Colon (tissue), 2 donors: Measurements from ENCODE around the gene AEBP2.

ENCODE experiments used
- FAIRE-seq: peaks from 2 replicates; lab custom pipeline; 2012; peaks lifted over from hg19 to GRCh38; lab: Jason Lieb, UNC
- donor health status: control.
- donor health status: control.

AEBP2 gene

DNA sequence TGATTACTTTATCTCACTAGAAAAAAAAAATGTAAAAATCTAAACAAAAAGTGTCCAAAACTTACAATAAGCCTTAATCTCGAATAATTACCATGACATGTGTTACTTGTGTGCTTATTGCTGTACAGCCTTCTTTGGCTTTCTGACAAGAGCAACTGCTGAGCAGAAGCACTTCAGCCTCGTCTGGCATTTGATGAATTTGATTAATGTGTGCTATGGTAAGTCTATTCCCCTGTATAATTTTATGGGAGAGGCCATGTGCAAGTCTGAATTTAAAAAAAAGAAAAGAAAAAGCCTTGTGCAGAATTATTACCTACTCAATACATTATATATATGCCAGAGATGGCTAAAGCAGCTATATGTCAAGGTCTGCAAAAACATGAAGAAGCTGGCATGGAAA is 113.9 kb downstream of the AEBP2 start:
- FAIRE-seq: no peak

DNA sequence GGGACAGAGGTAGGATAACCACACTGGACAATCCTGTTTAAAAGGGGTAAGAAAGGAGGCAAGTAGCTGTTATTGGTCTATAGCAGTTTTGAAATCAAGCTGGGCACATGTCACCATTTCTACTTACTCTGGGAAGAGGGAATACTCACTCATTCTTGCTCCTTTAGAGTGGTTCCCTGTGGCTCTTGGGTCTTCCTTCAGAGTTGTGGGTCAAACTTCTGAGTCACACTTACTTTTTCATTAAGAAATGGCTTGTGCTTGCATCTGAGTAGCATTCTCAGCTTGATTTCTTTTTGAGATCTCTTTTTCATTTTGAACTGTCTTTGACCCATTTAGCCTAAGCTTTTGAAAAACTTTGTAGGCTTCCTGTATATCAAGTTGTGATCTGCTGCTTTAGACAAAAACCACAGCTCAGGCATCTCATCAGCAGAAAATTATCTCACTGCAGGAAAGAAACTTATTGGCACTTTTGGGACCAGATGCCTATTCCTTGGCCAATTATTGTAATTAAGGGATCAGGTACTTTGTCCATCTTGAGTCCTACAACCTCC is 122.2 kb downstream of the AEBP2 start:
- no peak for FAIRE-seq
